Hematopoietic multipotent progenitor cell treated with erythropoietin and hydrocortisone succinate and interleukin-3 and kit ligand, for 17 days (in vitro differentiated cells): Measurements from ENCODE around the gene DYNC1H1.

ENCODE experiments used
- DNase-seq: peaks from one replicate; pipeline ENCODE4 v3.0.0-alpha.2; 2015; ENCODE audit warnings: low spot score

DYNC1H1 gene

DNA sequence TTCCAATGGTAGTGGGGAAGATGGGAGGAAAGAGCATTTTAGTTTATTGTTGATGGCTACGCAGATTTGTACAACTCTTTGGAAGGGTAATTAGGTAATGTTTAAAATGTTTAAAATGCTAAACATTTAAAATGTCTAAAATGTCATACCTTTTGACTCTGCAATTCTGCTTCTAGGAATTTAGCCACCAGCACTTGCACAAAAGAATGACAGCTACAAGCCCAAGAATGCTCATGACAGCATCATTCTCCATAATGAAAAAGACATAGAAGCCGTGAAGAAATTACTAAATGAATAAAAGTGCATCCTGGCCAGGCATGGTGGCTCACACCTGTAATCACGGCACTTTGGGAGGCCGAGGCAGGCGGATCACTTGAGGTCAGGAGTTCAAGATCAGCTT is 19.9 kb upstream of the DYNC1H1 start:
- DNase-seq: no peak

DNA sequence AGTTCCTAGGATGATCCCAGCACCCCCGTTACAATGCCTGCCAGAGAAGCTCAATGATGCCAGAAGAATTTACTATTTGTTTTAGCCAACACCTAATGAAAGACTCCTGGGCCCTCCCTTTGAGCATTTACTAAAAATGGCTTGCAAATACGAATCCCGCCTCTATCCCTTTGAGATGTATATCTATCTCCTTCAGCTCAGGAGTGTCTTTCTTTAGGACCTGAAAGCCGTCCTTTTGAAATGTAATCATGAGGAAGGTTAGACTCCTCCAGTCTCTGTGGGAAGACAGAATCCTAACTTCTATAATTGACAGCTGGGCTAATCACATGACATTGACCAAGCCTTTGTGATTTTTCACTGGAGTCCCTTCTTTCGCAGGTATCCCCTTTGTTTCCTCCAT is 19.2 kb upstream of the DYNC1H1 start:
- no peak for DNase-seq

DNA sequence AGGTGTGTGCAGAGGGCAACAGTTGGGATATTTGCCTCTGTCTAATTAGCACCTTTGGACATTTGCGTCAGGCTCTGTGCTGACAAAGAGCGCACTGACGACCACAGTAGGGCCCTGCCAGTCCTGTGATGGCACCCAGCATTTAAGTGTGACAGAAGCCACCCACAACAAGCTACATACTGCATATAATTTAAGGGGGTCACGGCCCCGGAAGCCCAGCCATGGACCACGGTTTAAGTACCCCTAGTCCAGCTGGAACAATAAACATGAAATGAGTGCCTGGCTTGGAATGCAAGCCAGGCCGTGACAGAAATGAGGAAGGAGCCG is 16.8 kb upstream of the DYNC1H1 start:
- no peak for DNase-seq

DNA sequence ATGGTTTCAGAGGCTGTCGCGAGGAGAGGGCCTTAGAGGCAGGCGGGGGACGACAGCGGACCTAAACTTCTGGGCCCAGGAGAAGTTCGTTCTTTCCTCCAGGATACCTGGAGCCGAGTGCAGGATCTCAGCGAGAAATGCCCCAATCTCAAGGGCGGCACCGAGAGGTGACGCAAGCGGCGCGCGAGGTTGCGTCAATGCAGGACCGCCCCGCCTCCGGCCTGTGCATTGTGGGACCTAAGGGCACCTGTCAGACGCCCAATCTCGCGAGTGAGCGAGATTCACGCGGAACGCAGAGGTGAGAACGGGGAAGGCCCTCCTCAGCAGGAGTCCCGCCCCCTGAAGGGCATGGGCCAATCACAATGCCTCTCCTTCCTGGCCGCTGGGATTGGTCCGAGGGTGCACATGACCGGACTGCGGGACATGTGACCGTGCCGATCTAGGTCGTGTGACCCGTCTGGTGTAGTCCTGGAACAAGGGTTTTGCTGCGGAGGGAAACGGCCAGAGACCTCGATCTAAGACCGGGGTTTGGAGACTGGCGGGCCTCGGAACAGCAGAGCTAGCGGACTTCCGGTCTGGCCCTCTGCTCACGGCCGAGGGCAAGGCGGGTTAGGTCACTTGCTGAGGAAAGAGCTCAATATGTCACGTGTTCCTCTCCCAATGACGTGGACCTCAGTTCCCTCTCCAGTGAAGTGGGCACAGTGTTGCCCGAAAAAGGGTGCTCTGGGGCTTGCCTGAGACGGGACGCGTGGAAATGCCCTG is 16.3 kb upstream of the DYNC1H1 start:
- DNase-seq: peak; percentile 100

DNA sequence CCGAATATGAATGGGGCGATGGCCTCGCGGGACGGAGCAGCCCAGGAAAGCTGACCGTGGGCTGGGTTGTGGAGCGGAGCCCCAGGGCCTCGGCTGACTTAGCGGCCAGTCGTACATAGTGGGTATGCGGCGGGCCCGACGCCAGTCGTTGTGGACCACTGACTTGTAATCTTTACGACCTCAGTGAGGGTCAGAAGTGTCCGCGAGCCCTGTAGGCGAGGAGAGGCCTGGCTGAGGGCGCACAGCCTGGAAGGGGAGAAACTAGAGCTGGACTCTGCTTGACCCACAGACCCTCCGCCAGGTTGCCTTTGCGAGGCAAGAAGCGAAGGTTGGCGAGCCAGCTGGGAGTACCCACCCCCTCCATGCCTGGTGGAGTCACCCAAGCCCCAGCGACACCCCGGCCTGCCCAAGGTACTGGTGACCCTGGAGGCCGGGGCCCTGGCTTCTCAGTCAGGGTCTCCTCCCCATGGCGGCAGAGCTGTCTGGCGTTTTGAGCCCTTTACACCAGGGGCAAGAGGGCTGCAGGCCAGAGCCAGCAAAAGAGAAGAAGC is 15.6 kb upstream of the DYNC1H1 start:
- DNase-seq: no peak

DNA sequence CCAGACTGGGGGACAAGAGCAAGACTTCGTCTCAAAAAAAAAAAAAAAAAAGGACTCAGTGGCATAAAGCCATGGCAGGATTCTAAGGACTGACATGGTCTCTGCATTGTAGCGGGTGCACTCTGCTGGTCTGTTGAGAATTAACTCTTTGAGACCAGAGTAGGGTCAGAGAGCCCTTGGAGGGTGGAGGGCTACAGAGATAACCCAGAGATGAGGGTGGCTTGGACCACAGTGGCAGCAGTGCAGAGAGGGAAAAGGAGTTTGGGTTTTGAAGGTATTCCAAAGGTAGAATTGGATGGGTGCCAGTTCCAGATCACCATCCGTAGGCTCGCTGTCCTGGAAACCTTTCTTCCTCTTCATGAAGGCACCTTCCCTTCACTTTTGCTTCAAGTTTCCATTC is 14.3 kb upstream of the DYNC1H1 start:
- DNase-seq: no peak

DNA sequence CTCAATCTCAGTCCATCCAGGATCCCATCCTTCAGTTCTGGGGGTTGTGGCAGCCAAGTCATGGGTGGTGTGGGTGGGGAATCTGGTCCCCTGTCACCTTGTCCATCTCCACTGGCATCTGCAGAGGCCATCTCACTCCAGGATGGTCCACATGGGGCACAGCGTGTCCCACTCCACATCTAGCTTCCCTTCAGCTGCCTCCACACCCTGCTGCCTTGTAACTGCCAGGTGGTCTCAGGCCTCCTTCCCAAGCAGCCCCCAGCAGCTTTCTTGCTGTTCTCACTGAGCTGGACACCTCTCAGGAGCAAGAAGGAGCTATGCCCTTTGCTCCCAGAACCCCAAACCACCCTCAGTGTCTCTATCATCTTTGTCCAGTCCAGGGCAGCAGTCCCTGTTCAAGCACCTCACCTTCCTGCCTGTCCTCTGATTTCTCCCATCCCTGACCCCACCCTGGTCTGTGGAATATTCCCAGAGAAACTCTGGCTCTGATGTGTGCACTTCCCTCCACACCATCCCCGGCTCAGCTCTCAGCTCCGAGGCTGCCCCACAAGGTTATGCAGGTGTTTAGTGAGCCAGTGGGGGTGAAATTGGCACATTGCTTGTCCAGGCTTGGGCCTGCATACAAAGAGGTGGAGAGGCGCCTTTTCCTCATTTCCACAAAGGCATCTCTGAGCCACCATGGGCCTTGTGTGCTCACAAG is 13.7 kb upstream of the DYNC1H1 start:
- DNase-seq: no peak

DNA sequence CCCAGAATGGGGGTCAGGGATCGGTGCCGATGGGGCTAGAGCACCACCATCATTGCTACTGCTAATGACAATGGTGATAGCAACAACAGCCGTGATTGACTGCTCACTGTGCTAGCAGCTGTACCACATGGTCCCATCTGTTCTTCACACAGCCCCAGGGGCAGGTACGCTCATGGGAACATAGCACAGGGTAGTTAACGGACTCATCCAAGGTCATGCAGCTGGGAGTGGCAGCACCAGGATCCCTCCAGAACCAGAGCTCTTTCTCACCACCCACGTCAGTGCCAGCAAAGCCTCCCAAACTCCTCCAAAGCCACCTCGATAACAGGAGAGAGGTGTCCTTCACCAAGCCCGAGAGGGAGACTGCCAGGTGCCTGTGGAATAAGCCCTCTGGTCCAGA is 11.2 kb upstream of the DYNC1H1 start:
- no peak for DNase-seq

DNA sequence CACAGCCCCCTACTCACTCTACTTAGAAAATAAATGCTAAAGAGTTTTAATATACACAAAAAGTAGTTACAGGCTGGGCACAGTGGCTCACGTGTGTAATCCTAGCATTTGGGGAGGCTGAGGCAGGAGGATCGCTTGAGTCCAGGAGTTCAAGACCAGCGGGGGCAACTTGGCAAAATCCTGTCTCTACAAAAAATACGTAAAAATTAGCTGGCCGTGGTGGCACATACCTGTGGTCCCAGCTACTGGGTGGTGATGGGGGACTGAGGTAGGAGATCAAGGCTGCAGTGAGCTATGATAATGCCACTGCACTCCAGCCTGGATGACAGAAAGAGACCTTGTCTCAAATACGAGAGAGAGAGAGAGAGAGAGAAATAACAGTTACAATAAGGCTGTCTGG is 9.9 kb upstream of the DYNC1H1 start:
- DNase-seq: no peak

DNA sequence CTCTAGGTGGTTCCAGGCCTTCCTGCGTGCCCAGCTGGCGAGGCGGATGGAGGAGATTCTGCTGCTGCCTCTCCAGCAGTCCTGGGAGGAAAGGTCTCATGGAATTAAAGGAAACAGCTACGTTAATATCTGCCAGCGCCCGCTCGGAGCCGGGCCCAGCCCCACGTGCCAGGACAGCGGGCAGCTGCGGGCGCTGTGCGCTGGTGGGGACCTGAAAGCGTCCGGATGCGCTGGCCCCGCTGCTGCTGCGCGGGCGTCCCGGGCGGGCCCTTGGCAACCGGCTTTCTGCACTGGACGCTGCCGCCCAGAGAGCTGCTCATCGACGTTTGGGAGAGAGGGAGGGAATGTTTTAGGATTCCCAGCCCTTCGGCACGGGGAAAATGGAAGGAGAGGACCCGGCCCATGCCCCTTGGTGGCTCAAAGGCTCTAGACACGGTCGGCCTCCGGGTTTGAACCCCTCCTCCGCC is 8.6 kb upstream of the DYNC1H1 start:
- no peak for DNase-seq

DNA sequence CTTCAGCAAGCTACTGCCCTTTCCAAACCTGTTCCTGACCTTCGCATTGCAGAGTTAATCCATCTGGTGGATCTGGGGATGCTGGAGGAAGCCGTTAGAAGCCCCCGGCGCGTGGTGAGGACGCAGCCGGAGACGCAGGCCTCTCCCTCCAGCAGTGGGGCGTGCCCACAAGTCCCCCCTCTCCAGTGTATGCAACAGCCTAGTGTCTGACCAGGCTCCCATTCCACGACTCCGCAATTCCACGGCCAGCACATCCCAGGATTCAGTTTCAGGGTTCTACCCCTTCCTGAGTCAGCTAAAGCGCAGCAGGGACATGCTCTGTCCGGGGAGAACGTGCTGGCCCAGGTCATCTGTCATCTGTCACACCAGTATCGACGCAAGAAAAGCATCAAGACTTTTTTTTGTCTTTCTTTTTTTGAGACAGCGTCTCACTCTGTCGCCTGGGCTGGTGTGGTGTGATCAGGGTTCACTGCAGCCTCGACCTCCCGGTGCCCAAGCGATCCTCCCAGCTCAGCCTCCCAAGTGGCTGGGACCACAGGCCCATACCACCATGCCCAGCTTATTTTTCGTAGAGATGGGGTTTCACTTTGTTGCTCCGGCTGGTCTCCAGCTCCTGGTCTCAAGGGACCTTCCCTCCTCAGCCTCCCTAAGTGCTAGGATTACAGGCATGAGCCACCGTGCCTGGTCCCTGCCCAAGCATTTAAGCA is 8.0 kb upstream of the DYNC1H1 start:
- DNase-seq: no peak

DNA sequence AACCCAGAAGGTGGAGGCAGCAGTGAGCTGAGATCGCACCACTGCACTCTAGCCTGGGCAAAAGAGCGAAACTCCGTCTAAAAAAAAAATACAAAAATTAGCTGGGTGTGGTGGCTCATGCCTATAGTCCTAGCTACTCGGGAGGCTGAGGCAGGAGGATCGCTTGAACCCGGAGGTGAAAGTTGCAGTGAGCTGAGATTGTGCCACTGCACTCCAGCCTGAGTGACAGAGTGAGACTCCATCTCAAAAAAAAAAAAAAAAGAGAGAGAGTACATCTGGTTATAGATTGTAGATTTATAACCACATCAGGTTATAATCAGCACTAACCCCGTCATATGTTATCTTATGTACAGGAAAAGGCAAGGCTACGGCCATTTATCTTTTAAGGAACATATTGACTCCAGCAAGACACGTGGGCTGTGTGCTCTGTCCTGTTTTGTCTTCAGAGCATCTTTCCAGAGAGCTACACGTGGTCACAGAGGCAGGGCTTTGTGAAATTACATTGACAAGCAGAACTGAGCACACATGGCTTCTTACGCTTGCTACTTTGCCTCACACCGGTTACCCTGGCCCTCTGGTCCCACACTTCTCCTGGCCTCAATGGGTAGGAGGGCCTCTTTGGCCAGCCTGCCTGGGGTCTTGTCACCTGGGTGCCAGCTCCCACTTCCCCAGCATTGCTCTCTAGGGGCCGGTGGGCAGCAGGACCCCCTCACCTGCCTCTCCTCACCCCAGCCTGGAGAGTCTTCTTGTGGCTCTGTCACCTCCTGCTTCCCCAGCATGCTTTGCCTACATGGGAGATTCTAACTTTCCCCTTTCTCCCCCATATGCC is 6.8 kb upstream of the DYNC1H1 start:
- no peak for DNase-seq

DNA sequence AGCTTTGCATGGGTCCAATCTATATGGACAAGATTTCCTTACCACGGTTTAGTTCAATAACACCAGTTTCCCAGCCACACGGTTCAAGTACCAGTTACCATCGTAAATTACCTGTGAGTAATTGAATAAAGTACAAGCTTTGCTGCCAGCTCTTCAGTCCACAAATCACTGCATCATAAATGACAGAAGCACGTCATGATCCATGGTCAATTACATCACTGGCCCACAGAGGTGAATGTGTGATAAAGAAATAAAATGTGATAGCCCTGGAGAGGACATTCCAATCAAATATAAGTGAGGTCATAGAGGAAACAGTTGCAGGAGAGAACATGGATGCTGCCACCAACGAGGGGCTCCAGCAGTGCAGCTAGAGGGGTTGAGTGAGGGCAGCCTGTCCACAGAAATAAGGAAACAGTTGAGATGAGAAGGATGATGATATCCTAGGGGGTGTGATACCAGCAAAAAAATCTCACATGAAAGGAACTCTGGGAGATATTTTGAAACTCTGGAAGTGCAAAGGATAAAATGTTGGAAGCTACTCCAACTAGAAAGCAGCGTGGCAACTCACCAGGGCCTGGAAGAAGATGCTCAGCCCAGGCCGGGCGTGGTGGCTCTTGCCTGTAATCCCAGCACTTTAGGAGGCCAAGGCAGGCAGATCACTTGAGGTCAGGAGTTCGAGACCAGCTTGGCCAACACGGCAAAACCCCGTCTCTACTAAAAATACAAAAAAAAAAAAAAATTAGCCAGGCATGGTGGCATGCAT is 5.8 kb upstream of the DYNC1H1 start:
- no peak for DNase-seq

DNA sequence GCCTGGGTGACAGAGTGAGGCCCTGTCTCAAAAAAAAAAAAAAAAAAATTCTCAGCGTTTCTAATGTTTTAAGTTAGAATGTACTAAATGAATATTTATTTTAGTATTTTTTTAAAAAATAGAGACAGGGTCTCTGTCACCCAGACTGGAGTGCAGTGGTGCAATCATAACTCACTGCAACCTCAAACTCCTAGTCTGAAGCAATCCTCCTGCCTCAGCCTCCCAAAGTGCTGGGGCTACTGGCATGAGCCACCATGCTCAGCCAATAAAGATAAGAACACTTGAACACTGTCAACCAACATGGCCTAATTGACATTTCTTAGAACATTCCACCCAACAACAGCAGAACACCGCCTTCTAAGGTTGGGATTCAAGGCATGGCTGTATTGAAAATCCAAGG is 5.1 kb upstream of the DYNC1H1 start:
- DNase-seq: no peak

DNA sequence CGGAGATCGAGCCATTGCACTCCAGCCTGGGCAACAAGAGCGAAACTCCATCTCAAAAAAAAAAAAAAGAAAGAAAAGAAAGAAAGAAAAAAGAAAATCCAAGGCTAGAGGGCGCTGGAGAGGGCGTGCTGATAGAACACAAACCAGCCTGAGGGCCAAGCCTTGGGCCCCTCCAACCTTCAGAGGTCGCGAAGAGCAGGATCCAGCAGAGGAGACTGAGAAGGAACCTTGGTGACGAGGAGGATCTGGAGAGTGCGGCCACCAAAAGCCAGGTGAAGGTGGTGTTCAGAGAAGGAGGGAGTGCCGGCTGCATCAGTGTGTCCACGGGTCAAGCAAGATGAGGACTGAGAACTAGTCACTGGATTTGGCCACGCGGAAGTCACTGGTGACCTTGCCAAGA is 4.1 kb upstream of the DYNC1H1 start:
- DNase-seq: no peak

DNA sequence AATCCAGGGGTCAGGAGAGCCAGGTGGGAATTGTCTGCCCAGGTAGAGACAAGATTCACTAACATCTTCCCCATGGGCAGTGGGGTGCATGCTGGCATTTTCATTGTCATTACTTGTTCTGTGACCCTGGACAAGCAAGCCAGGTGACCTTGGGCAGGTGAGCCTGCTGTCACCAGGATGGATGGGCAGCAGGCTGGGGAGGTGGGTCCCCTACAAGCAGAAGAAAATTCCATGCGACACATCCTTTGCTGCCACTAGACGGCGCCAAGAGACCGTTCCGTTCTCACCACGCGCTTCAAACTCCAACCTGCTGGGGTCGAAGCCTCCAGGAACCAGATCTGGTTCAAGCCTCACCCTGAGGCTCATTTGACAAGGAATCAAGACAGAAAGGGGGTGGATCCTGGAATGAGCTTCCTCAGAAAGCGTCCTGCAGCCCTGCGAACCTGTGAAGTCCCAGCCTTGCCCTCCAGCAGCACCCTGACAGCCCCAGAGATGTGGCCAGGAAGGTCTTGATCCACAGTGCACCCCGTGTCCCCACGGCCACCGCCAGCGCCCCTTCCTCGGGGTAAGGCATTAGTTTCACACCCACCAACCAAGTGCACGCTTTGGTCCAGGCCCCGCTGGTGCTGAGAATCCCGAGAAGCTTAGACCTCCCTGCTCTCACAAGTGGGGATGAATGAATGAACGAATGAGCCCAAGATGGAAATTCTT is 3.2 kb upstream of the DYNC1H1 start:
- peak; percentile 81 for DNase-seq

DNA sequence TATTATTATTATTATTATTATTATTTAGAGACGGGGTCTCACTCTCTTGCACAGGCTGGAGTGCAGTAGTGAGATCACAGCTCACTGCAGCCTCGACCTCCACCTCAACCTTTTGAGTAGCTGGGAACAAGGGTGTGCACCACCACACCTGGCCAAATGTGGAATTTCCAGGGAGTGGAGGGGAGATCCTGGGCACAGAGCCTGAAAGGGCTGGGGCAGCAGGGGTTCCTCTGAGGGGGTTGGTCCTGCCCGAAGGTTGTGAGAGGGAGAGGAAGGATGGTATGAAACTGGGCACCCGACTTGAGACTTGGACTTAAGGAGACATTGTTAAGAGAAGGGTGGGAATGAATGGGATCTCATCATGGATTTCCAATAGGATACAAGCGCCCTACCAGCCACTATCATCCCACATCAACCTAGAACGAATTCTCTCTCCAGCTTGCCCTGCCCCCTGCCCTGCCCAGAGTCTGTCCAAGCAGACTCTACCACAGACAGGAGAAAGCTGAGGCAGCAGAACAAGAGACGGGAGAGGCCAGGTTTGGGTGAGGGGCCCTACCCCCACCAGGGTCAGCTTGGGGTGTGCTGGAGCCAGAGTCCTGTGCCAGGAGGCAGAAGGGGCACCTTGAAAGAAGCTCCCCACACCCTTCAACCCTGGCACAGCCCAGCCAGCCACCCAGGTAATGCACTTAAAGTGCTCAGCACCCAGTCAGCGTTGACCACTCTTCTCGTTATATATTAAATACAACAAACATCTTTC is 2.4 kb upstream of the DYNC1H1 start:
- DNase-seq: no peak

DNA sequence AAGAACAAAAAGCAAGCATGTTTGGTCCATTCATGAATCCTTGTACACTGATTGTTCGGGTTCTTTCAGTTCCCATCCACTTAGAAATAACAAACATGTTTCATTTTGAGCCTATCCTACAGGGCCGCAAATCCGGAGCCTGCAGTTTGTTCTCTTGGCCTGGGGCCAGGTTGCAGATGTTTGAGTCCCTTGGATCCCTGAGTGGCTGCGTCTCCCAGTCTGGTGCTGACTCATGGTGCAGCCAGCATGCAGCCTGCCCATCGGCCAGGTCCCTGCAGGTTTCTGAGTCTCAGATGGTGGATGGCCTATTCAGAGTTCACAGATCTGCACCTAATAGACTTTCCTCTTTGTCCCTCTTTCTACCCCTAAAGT is 1.9 kb upstream of the DYNC1H1 start:
- DNase-seq: peak; percentile 47

DNA sequence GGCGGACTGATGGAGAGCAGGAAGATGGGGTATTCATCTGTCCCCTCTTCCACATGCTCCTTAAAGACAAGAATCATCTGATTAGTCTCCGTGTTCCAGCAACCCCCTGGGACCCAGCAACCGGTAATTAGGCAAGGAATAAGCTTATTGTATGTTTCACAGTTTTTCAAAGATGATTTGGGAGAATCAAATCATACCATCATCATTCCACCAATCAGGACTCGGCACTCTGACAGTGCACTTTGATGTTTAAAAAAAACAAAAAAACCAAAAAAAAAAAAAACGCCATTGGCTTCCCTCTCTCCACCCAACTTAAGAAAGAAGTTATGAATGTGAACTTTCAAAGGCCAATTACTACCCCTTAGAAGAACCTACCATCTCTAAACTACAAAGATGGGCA is 1.3 kb upstream of the DYNC1H1 start:
- no peak for DNase-seq
